Upper lobe of left lung (tissue), 4 donors: Measurements from ENCODE around the gene ZNF345.

Experiments used
- CTCF ChIP-seq, 6 experiments: fragments of 450-650 bp in 4 of 6; fragments of 200-600 bp in 2 of 6; sonication (generic) in 2 of 6; IDR thresholded peaks; one replicate each; pipeline ENCODE4 v1.5.1; 2016 to 2019; ENCODE audit warnings: antibody characterized with exemption in 6 of 6
- POLR2A ChIP-seq, 4 donors: fragments of 450-650 bp; IDR thresholded peaks; one replicate each; pipeline ENCODE4 v1.5.1; 2016 to 2017; ENCODE audit warnings: antibody characterized with exemption in 4 of 4, mild to moderate bottlenecking in 2 of 4
- POLR2AphosphoS5 ChIP-seq, 2 donors: sonication (generic); formaldehyde crosslinking; IDR thresholded peaks; one replicate each; pipeline ENCODE4 v1.5.1; 2017; ENCODE audit warnings: antibody characterized with exemption in 2 of 2

GRCh38 chr19:36819130-36819630, 31.5 kb upstream of the ZNF345 start:
- TF ChIP-seq CTCF (IDR thresholded peaks at IDR 0.05) (no peak), POLR2A (IDR thresholded peaks at IDR 0.05) (no peak), POLR2AphosphoS5 (IDR thresholded peaks at IDR 0.05) (no peak)
